Naive thymus-derived CD4-positive, alpha-beta T cell (primary cell): ENCODE data around the gene EZH2. TPM values are rescaled to one million over a fixed set of nuclear protein-coding genes. Genes with fewer than 3 reads are reported as not detected.

ENCODE experiments used
- ATAC-seq: fragments of 150-1000 bp; cut with Tn5 transposase; 2 replicates; pipeline ENCODE4 v1.10.0; 2021; ENCODE audit warnings: mild to moderate bottlenecking, moderate library complexity
- CTCF ChIA-PET: fragments of 350-600 bp; sonication (Branson Sonifier 250); formaldehyde crosslinking; loops from one replicate; lab custom pipeline; 2021; ENCODE audit warnings: antibody characterized with exemption; lab: Charles Lee
- POLR2A ChIA-PET: fragments of 350-600 bp; sonication (Branson Sonifier 250); formaldehyde crosslinking; loops from one replicate; lab custom pipeline; 2021; ENCODE audit warnings: antibody characterized with exemption, inconsistent platforms; lab: Charles Lee
- DNase-seq, 9 donors: peaks; one replicate each; pipeline versions ENCODE4 v3.0.0 to v3.0.0-alpha.2; 2020 to 2022; ENCODE audit warnings: mixed read lengths in 1 of 9
- H3K27ac ChIP-seq: one replicate; pipeline ENCODE4 v1.7.0; 2013; ENCODE audit warnings: mild to moderate bottlenecking, low read depth, low read length, moderate library complexity
- H3K27me3 ChIP-seq, 2 donors: one replicate each; pipeline ENCODE4 v1.7.0; 2013; ENCODE audit warnings: low read length in 2 of 2, mild to moderate bottlenecking in 2 of 2, moderate library complexity in 2 of 2; ENCODE audit not compliant: control insufficient read depth in 2 of 2, insufficient read depth in 2 of 2
- H3K36me3 ChIP-seq, 3 experiments: 1 replicate in 2 of 3; 2 replicates in 1 of 3; pipeline ENCODE4 v1.7.0; 2013; ENCODE audit warnings: low read length in 3 of 3, mild to moderate bottlenecking in 3 of 3, moderate library complexity in 1 of 3; ENCODE audit not compliant: insufficient read depth in 3 of 3, control insufficient read depth in 2 of 3
- H3K4me1 ChIP-seq, 2 donors: one replicate each; pipeline ENCODE4 v1.7.0; 2013; ENCODE audit warnings: low read length in 2 of 2, mild to moderate bottlenecking in 2 of 2, moderate library complexity in 1 of 2; ENCODE audit not compliant: control insufficient read depth in 2 of 2, insufficient read depth in 2 of 2
- H3K4me3 ChIP-seq: 2 replicates; pipeline ENCODE4 v1.7.0; 2013; ENCODE audit warnings: mild to moderate bottlenecking, low read length
- H3K9me3 ChIP-seq, 3 experiments: 1 replicate in 2 of 3; 2 replicates in 1 of 3; pipeline ENCODE4 v1.7.0; 2013; ENCODE audit warnings: low read length in 3 of 3; ENCODE audit not compliant: control insufficient read depth in 2 of 3
- H3K27ac Mint-ChIP-seq, 9 donors: one replicate each; pipeline ENCODE4 v1.8.0; 2020 to 2022; ENCODE audit warnings: mixed read lengths in 9 of 9, mild to moderate bottlenecking in 8 of 9, moderate library complexity in 5 of 9, inconsistent platforms in 2 of 9
- H3K27me3 Mint-ChIP-seq, 5 donors: one replicate each; pipeline ENCODE4 v1.8.0; 2021 to 2022; ENCODE audit warnings: mixed read lengths in 5 of 5, mild to moderate bottlenecking in 1 of 5
- H3K36me3 Mint-ChIP-seq, 5 donors: one replicate each; pipeline ENCODE4 v1.8.0; 2020 to 2022; ENCODE audit warnings: mixed read lengths in 5 of 5, mild to moderate bottlenecking in 3 of 5, inconsistent platforms in 1 of 5
- H3K4me1 Mint-ChIP-seq, 7 donors: one replicate each; pipeline ENCODE4 v1.8.0; 2020 to 2022; ENCODE audit warnings: mixed read lengths in 7 of 7, mild to moderate bottlenecking in 3 of 7, inconsistent platforms in 1 of 7
- H3K4me3 Mint-ChIP-seq, 10 donors: one replicate each; pipeline ENCODE4 v1.8.0; 2020 to 2022; ENCODE audit warnings: mild to moderate bottlenecking in 10 of 10, mixed read lengths in 10 of 10, moderate library complexity in 6 of 10, inconsistent platforms in 2 of 10
- H3K9me3 Mint-ChIP-seq, 11 donors: one replicate each; pipeline ENCODE4 v1.8.0; 2020 to 2022; ENCODE audit warnings: mixed read lengths in 11 of 11, mild to moderate bottlenecking in 4 of 11, inconsistent platforms in 1 of 11, moderate library complexity in 1 of 11
- intact Hi-C, 2 donors: fragments of 100-400 bp; cut with micrococcal nuclease; formaldehyde crosslinking; loops; one replicate each; pipeline ENCODE4 v1.15.1; 2023
- polyA plus RNA-seq, 2 donors: library from polyadenylated mRNA; unstranded; fragments of 300-500 nt; fragmentation: Illumina TruSeq; gene quantifications; one replicate each; pipeline ENCODE4 v1.2.3, GENCODE V29; 2021
- total RNA-seq, 6 experiments: library from RNA in 5 of 6; stranded (reverse) in 5 of 6; gene quantifications; 1 replicate in 5 of 6; 2 replicates in 1 of 6; pipeline ENCODE4 v1.2.3 and lab custom pipeline; 2021 to 2026

EZH2 gene
- total and polyA plus RNA-seq, 7 experiments from 2014 or later = 2.2 to 73.3 (median 8.9) TPM

DNA sequence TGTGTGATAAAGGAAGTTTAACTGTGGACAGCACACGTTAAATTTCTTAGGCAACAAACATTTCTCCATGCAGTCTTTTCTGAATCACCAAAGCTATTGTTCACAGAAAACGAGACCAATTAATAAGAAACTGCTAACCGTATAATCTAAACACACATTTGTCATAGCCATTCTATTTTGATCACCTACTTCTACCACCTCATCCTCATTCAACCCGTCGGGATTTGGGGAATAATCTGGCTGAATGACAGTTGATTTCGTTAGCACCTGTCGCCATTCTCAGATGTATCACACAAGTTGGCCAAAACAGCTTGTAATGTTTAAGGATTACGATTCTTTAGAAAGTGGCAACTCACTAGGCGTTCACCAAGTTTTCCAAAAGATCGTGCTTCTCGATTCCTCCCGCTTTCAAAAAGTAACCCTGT, 1.2 kb downstream of the EZH2 start:
- peaks cover 0 to 9% (median 0%) of the 10 kb centered on the region in 5 donors for H3K36me3 Mint-ChIP-seq
- intact Hi-C loops = loop anchor here (1.0 to 5.0 kb wide), 5 partner anchors 27 to 264 kb away; partner anchors contain the start of genes ZNF398 (in 1 of the 2), ZNF425 (in 1 of the 2) and ZNF786 (in 1 of the 2)
- Histone ChIP-seq H3K9me3 (no peaks in the 10 kb centered on the region), H3K4me3 (peak overlapping the region; percentile 57), H3K36me3 (peaks cover 0 to 4% (median 0%) of the 10 kb centered on the region in 3 experiments), H3K27me3 (no peaks in the 10 kb centered on the region), H3K27ac (peak overlapping the region; percentile 97), H3K4me1 (peaks cover 6 to 7% of the 10 kb centered on the region in 2 donors)
- H3K9me3 Mint-ChIP-seq = no peaks in the 10 kb centered on the region
- peak overlapping the region; percentile 90 to 99 (median 96) for H3K4me3 Mint-ChIP-seq
- ChIA-PET POLR2A (interaction anchor here (0.9 to 2.0 kb wide), 9 partner anchors 9 to 144 kb away, joined by 3 to 27 read pairs (median 4); no protein-coding TSS in a partner anchor), CTCF (interaction anchor here (1.0 to 1.3 kb wide), 3 partner anchors 26 to 59 kb away, joined by 3 to 6 read pairs (median 4); no protein-coding TSS in a partner anchor)
- peak in 1 of 9 donors; percentile 1 for DNase-seq
- peaks cover 0 to 47% (median 24%) of the 10 kb centered on the region in 7 donors for H3K4me1 Mint-ChIP-seq
- ATAC-seq = no peak
- H3K27me3 Mint-ChIP-seq = no peaks in the 10 kb centered on the region
- H3K27ac Mint-ChIP-seq = peak overlapping the region; percentile 87 to 97 (median 94)

GRCh38 chr7:148882192-148882591, 1.9 kb downstream of the EZH2 start:
- H3K4me1 ChIP-seq = peaks cover 7 to 11% of the 10 kb centered on the region in 2 donors
- no peaks in the 10 kb centered on the region for H3K27me3 ChIP-seq
- Mint-ChIP-seq H3K4me1 (peaks cover 0 to 53% (median 27%) of the 10 kb centered on the region in 7 donors), H3K9me3 (no peaks in the 10 kb centered on the region), H3K4me3 (peak overlapping the region in 7 of 10 donors; percentile 54 to 96 (median 95)), H3K27ac (peak overlapping the region in 2 of 9 donors; percentile 25 to 60), H3K36me3 (peaks cover 0 to 12% (median 0%) of the 10 kb centered on the region in 5 donors), H3K27me3 (no peaks in the 10 kb centered on the region)
- ATAC-seq = no peak
- H3K4me3 ChIP-seq = peak overlapping the region; percentile 57
- no peak overlapping the region for H3K27ac ChIP-seq
- intact Hi-C loops = loop anchor here (2.0 to 5.0 kb wide), 4 partner anchors 35 to 265 kb away; partner anchors contain the start of genes ZNF398 (in 1 of the 2), ZNF425 (in 1 of the 2) and ZNF786 (in 1 of the 2)
- ChIA-PET POLR2A (interaction anchor here (1.2 to 2.0 kb wide), 2 partner anchors 37 to 60 kb away, joined by 4 to 27 read pairs; no protein-coding TSS in a partner anchor), CTCF (interaction anchor here (1.3 kb wide), 1 partner anchor 26 kb away, joined by 6 read pairs; no protein-coding TSS in a partner anchor)
- no peak for DNase-seq
- H3K36me3 ChIP-seq = peaks cover 0 to 4% (median 0%) of the 10 kb centered on the region in 3 experiments
- H3K9me3 ChIP-seq = no peaks in the 10 kb centered on the region

GRCh38 chr7:148878317-148878716, 5.8 kb downstream of the EZH2 start:
- Histone ChIP-seq H3K4me1 (peaks cover 3 to 12% of the 10 kb centered on the region in 2 donors), H3K36me3 (no peaks in the 10 kb centered on the region), H3K4me3 (no peak overlapping the region), H3K9me3 (no peaks in the 10 kb centered on the region), H3K27me3 (no peaks in the 10 kb centered on the region), H3K27ac (no peak overlapping the region)
- Mint-ChIP-seq H3K4me3 (no peak overlapping the region), H3K27ac (peak overlapping the region in 1 of 9 donors; percentile 7), H3K4me1 (peaks cover 0 to 65% (median 22%) of the 10 kb centered on the region in 7 donors), H3K36me3 (peaks cover 0 to 5% (median 0%) of the 10 kb centered on the region in 5 donors), H3K9me3 (no peaks in the 10 kb centered on the region), H3K27me3 (no peaks in the 10 kb centered on the region)
- CTCF ChIA-PET = interaction anchor here (1.8 kb wide), 1 partner anchor 22 kb away, joined by 4 read pairs; no protein-coding TSS in a partner anchor
- no peak for DNase-seq
- intact Hi-C loops = no loop called here
- POLR2A ChIA-PET = no interaction called here
- ATAC-seq = no peak

- Histone ChIP-seq H3K27ac (no peak overlapping the region), H3K4me1 (peaks cover 3 to 7% of the 10 kb centered on the region in 2 donors), H3K4me3 (no peak overlapping the region), H3K27me3 (no peaks in the 10 kb centered on the region), H3K9me3 (no peaks in the 10 kb centered on the region), H3K36me3 (no peaks in the 10 kb centered on the region)
- POLR2A ChIA-PET = no interaction called here
- no peak for DNase-seq
- Mint-ChIP-seq H3K27ac (peak overlapping the region in 1 of 9 donors; percentile 5), H3K27me3 (no peaks in the 10 kb centered on the region), H3K36me3 (peaks cover 0 to 5% (median 0%) of the 10 kb centered on the region in 5 donors), H3K4me3 (peak overlapping the region in 1 of 10 donors; percentile 12), H3K9me3 (no peaks in the 10 kb centered on the region), H3K4me1 (peaks cover 5 to 65% (median 24%) of the 10 kb centered on the region in 7 donors)
- intact Hi-C loops = loop anchor here in 1 of 2 donors (2.0 kb wide), 1 partner anchor 15 kb away; no protein-coding TSS in a partner anchor
- ATAC-seq = no peak
- CTCF ChIA-PET = interaction anchor here (1.8 kb wide), 1 partner anchor 21 kb away, joined by 4 read pairs; no protein-coding TSS in a partner anchor
Measured at GRCh38 chr7:148877517-148877916, 6.6 kb downstream of the EZH2 start.

DNA sequence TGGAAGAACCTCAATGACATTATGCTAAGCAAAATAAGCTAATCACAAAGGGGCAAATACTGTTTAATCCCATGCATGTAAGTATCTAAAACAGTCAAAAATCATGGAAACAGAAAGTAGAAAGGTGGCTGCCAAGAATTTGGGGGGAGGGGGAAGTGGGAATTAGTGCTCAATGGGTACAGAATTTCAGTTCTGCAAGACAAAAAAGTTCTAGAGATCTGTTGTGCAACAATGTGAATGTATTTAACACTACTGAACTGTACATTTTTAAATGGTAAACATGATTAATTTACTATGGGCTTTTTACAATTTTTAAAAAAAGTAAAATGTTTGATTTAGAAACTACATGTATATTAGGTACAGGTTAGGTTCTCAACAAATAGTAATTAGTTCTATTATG, 11.9 kb downstream of the EZH2 start:
- Histone ChIP-seq H3K4me1 (peaks cover 0 to 1% of the 10 kb centered on the region in 2 donors), H3K27me3 (no peaks in the 10 kb centered on the region), H3K4me3 (no peak overlapping the region), H3K27ac (no peak overlapping the region), H3K9me3 (peaks cover 0 to 11% (median 6%) of the 10 kb centered on the region in 3 experiments), H3K36me3 (no peaks in the 10 kb centered on the region)
- peaks cover 4 to 14% (median 10%) of the 10 kb centered on the region in 11 donors for H3K9me3 Mint-ChIP-seq
- H3K27ac Mint-ChIP-seq = peak overlapping the region in 1 of 9 donors; percentile 60
- peaks cover 0 to 32% (median 11%) of the 10 kb centered on the region in 5 donors for H3K36me3 Mint-ChIP-seq
- ChIA-PET POLR2A (interaction anchor here (0.6 to 2.2 kb wide), 4 partner anchors 11 to 281 kb away, joined by 3 to 7 read pairs (median 4); no protein-coding TSS in a partner anchor), CTCF (interaction anchor here (0.7 to 0.9 kb wide), 2 partner anchors 8 to 16 kb away, joined by 3 to 7 read pairs; no protein-coding TSS in a partner anchor)
- ATAC-seq = no peak
- no peaks in the 10 kb centered on the region for H3K27me3 Mint-ChIP-seq
- H3K4me1 Mint-ChIP-seq = peaks cover 5 to 57% (median 16%) of the 10 kb centered on the region in 7 donors
- intact Hi-C loops = loop anchor here in 1 of 2 donors (1.0 kb wide), 1 partner anchor 9 kb away; no protein-coding TSS in a partner anchor
- H3K4me3 Mint-ChIP-seq = no peak overlapping the region
- DNase-seq = no peak

DNA sequence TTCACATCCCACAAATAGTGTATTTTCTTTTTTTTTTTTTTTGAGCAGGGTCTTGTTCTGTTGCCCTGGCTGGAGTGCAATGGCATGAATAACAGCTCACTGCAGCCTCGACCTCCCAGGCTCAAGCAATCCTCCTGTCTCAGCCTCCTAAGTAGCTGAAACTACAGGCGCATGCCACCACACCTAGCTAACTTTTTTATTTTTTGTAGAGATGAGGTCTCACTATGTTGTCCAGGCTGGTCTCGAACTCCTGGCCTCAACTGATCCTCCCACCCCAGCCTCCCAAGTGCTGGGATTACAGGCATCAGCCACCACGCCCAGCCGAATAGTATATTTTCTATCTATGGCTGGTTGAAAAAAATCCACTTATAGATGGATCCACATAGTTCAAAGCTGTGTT, 12.5 kb downstream of the EZH2 start:
- no peaks in the 10 kb centered on the region for H3K36me3 ChIP-seq
- peaks cover 4 to 14% (median 10%) of the 10 kb centered on the region in 11 donors for H3K9me3 Mint-ChIP-seq
- DNase-seq (no peak), ATAC-seq (no peak)
- no peak overlapping the region for H3K27ac ChIP-seq
- no peaks in the 10 kb centered on the region for H3K4me1 ChIP-seq
- intact Hi-C loops = no loop called here
- POLR2A ChIA-PET = interaction anchor here (0.7 kb wide), 1 partner anchor 21 kb away, joined by 3 read pairs; no protein-coding TSS in a partner anchor
- peaks cover 0 to 11% (median 6%) of the 10 kb centered on the region in 3 experiments for H3K9me3 ChIP-seq
- no peak overlapping the region for H3K4me3 Mint-ChIP-seq
- H3K27me3 ChIP-seq = no peaks in the 10 kb centered on the region
- no peak overlapping the region for H3K27ac Mint-ChIP-seq
- H3K27me3 Mint-ChIP-seq = no peaks in the 10 kb centered on the region
- peaks cover 5 to 56% (median 16%) of the 10 kb centered on the region in 7 donors for H3K4me1 Mint-ChIP-seq
- H3K4me3 ChIP-seq = no peak overlapping the region
- peaks cover 0 to 32% (median 11%) of the 10 kb centered on the region in 5 donors for H3K36me3 Mint-ChIP-seq
- CTCF ChIA-PET = no interaction called here
